MCF 10A (cell line): ENCODE measurements around the gene MRPS12. TPM values are rescaled to one million over a fixed set of nuclear protein-coding genes. Genes with fewer than 3 reads are reported as not detected.

Experiments used
- BruUV-seq: library from RNA; stranded (reverse); fragments of 400-500 nt; replicated peaks from 2 replicates; lab custom pipeline; 2021; lab: Mats Ljungman, UMichigan
- CTCF ChIA-PET: fragments of 300-600 bp; sonication (Branson Sonifier 250); formaldehyde crosslinking; extraction: SDS; loops from one replicate; lab custom pipeline; 2021; ENCODE audit warnings: antibody characterized with exemption, inconsistent platforms; lab: Yijun Ruan, JAX
- POLR2A ChIA-PET: fragments of 300-600, 350-650 bp; sonication (Branson Sonifier 250); formaldehyde crosslinking; extraction: SDS; loops from one replicate; lab custom pipeline; 2020; ENCODE audit warnings: antibody characterized with exemption, inconsistent platforms; lab: Yijun Ruan, JAX
- DNase-seq: peaks from one replicate; pipeline ENCODE4 v3.0.0-alpha.2; 2018; ENCODE audit not compliant: unreplicated experiment
- H3K27ac Mint-ChIP-seq: one replicate; pipeline ENCODE4 v1.8.0; 2022; ENCODE audit warnings: mild to moderate bottlenecking, low read depth, mixed read lengths; ENCODE audit not compliant: unreplicated experiment
- H3K27me3 Mint-ChIP-seq: one replicate; pipeline ENCODE4 v1.8.0; 2022; ENCODE audit warnings: mixed read lengths; ENCODE audit not compliant: insufficient read depth, unreplicated experiment
- H3K36me3 Mint-ChIP-seq: one replicate; pipeline ENCODE4 v1.8.0; 2022; ENCODE audit warnings: mild to moderate bottlenecking, moderate library complexity, mixed read lengths; ENCODE audit not compliant: insufficient read depth, unreplicated experiment
- H3K4me1 Mint-ChIP-seq: one replicate; pipeline ENCODE4 v1.8.0; 2022; ENCODE audit warnings: mixed read lengths; ENCODE audit not compliant: insufficient read depth, unreplicated experiment
- H3K4me3 Mint-ChIP-seq: one replicate; pipeline ENCODE4 v1.8.0; 2022; ENCODE audit warnings: mild to moderate bottlenecking, moderate library complexity, mixed read lengths; ENCODE audit not compliant: unreplicated experiment
- H3K9me3 Mint-ChIP-seq: one replicate; pipeline ENCODE4 v1.8.0; 2022; ENCODE audit warnings: mixed read lengths; ENCODE audit not compliant: unreplicated experiment
- CTCF ChIP-seq: fragments of 200-600 bp; IDR thresholded peaks from one replicate; pipeline ENCODE4 v1.8.0; 2022; ENCODE audit warnings: antibody characterized with exemption, mild to moderate bottlenecking; ENCODE audit not compliant: unreplicated experiment
- intact Hi-C: fragments of 100-400 bp; cut with micrococcal nuclease; formaldehyde crosslinking; loops from 2 replicates; pipeline ENCODE4 v1.14.1; 2022
- total RNA-seq: library from RNA; stranded (reverse); gene quantifications from 2 replicates; pipeline ENCODE4 v1.2.3, GENCODE V29; 2022

The MRPS12 gene
- total RNA-seq, 1 experiment from 2014 or later = 53.3 TPM

DNA sequence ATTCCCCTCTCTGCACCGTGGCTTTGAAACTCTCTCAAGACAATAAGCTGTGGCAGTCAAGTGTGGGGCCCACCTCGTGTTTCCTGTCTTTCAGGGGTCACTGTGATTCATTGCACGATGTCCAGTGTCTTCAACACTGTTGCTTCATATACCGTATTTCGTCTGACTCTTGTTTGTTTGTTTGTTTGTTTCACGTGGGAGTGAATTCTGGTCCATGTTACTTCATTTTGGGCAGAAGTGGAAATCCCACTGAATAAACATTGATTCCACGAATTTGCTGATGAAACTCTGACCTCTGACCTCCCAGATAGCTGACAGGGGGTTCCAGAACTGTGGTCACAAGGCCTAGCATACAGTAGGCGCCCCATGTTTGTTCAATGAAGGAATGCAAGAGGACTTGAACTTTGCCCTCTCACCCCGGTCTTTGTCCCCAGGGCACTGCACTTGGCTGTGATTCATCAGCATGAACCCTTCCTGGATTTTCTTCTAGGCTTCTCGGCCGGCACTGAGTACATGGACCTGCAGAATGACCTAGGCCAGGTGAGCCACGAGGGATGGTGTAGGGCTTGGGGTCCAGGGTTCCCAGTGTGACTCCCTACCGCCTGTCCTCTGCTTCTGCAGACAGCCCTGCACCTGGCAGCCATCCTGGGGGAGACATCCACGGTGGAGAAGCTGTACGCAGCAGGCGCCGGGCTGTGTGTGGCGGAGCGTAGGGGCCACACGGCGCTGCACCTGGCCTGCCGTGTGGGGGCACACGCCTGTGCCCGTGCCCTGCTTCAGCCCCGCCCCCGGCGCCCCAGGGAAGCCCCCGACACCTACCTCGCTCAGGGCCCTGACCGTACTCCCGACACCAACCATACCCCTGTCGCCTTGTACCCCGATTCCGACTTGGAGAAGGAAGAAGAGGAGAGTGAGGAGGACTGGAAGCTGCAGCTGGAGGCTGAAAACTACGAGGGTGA, 25.9 kb upstream of the MRPS12 start:
- ChIA-PET POLR2A (no interaction called here), CTCF (interaction anchor here (0.6 to 1.8 kb wide), 3 partner anchors 25 to 423 kb away, joined by 3 to 8 read pairs (median 7); partner anchors contain the start of genes MRPS12 and SARS2)
- peaks cover 11% of the 10 kb centered on the region for H3K4me1 Mint-ChIP-seq
- H3K27ac Mint-ChIP-seq = peak overlapping the region; percentile 77
- BruUV-seq = no TSS peak
- no peaks in the 10 kb centered on the region for H3K9me3 Mint-ChIP-seq
- H3K36me3 Mint-ChIP-seq = peaks cover 31% of the 10 kb centered on the region
- H3K27me3 Mint-ChIP-seq = no peaks in the 10 kb centered on the region
- no peak for DNase-seq
- no peak for TF ChIP-seq CTCF
- intact Hi-C loops = no loop called here
- H3K4me3 Mint-ChIP-seq = no peak overlapping the region

- H3K36me3 Mint-ChIP-seq = peaks cover 31% of the 10 kb centered on the region
- H3K9me3 Mint-ChIP-seq = no peaks in the 10 kb centered on the region
- H3K27me3 Mint-ChIP-seq = no peaks in the 10 kb centered on the region
- no peak for TF ChIP-seq CTCF
- BruUV-seq = no TSS peak
- H3K4me3 Mint-ChIP-seq = no peak overlapping the region
- CTCF ChIA-PET = interaction anchor here (0.5 to 1.8 kb wide), 5 partner anchors 25 to 422 kb away, joined by 3 to 8 read pairs (median 4); partner anchors contain the start of genes MRPS12 and SARS2
- intact Hi-C loops = no loop called here
- peaks cover 4% of the 10 kb centered on the region for H3K4me1 Mint-ChIP-seq
- DNase-seq = no peak
- H3K27ac Mint-ChIP-seq = peak overlapping the region; percentile 46
- POLR2A ChIA-PET = interaction anchor here (2.4 kb wide), 1 partner anchor 24 kb away, joined by 5 read pairs; the partner anchor contains the start of genes MRPS12 and SARS2
Measured at GRCh38 chr19:38905620-38906019, 25.1 kb upstream of the MRPS12 start.

- BruUV-seq = no TSS peak
- Mint-ChIP-seq H3K27ac (no peak overlapping the region), H3K9me3 (no peaks in the 10 kb centered on the region), H3K4me3 (no peak overlapping the region), H3K27me3 (no peaks in the 10 kb centered on the region), H3K4me1 (no peaks in the 10 kb centered on the region), H3K36me3 (peaks cover 31% of the 10 kb centered on the region)
- TF ChIP-seq CTCF = no peak
- CTCF ChIA-PET = interaction anchor here (0.5 to 1.8 kb wide), 4 partner anchors 12 to 275 kb away, joined by 3 to 10 read pairs (median 3); partner anchors contain the start of gene SARS2
- no peak for DNase-seq
- intact Hi-C loops = no loop called here
- POLR2A ChIA-PET = interaction anchor here (0.6 to 2.4 kb wide), 2 partner anchors 23 to 69 kb away, joined by 4 to 5 read pairs; partner anchors contain the start of genes MRPS12 and SARS2
Measured at GRCh38 chr19:38907227-38907626, 23.5 kb upstream of the MRPS12 start.

GRCh38 chr19:38907670-38908069, 23.1 kb upstream of the MRPS12 start:
- CTCF ChIA-PET = interaction anchor here (0.7 to 1.8 kb wide), 3 partner anchors 12 to 274 kb away, joined by 3 to 10 read pairs (median 3); partner anchors contain the start of gene SARS2
- BruUV-seq = no TSS peak
- no peak for TF ChIP-seq CTCF
- H3K27me3 Mint-ChIP-seq = no peaks in the 10 kb centered on the region
- no peak overlapping the region for H3K4me3 Mint-ChIP-seq
- POLR2A ChIA-PET = interaction anchor here (2.4 kb wide), 1 partner anchor 22 kb away, joined by 5 read pairs; the partner anchor contains the start of genes MRPS12 and SARS2
- intact Hi-C loops = no loop called here
- H3K27ac Mint-ChIP-seq = no peak overlapping the region
- peaks cover 31% of the 10 kb centered on the region for H3K36me3 Mint-ChIP-seq
- DNase-seq = no peak
- H3K9me3 Mint-ChIP-seq = no peaks in the 10 kb centered on the region
- H3K4me1 Mint-ChIP-seq = no peaks in the 10 kb centered on the region
